Adipocyte (in vitro differentiated cells): ENCODE results near the gene ROBO1.

Experiments used
- DNase-seq: peaks from one replicate; pipeline ENCODE4 v3.0.0-alpha.2; 2015; ENCODE audit warnings: low read depth
- H3K27me3 ChIP-seq: replicated peaks from 2 replicates; pipeline ENCODE4 v1.7.0; 2013; ENCODE audit warnings: mild to moderate bottlenecking, low read length, moderate library complexity; ENCODE audit not compliant: control insufficient read depth, insufficient read depth
- H3K36me3 ChIP-seq: 2 replicates; pipeline ENCODE4 v1.7.0; 2013; ENCODE audit warnings: low read length, mild to moderate bottlenecking, moderate library complexity; ENCODE audit not compliant: control insufficient read depth, insufficient read depth, severe bottlenecking
- H3K4me1 ChIP-seq: 2 replicates; pipeline ENCODE4 v1.7.0; 2013; ENCODE audit warnings: mild to moderate bottlenecking, low read length, moderate library complexity; ENCODE audit not compliant: control insufficient read depth, insufficient read depth
- H3K4me3 ChIP-seq: 2 replicates; pipeline ENCODE4 v1.7.0; 2013; ENCODE audit warnings: mild to moderate bottlenecking, low read length, moderate library complexity
- H3K9ac ChIP-seq: 2 replicates; pipeline ENCODE4 v1.7.0; 2013; ENCODE audit warnings: mild to moderate bottlenecking, low read length, moderate library complexity
- H3K9me3 ChIP-seq: 2 replicates; pipeline ENCODE4 v1.7.0; 2013; ENCODE audit warnings: mild to moderate bottlenecking, low read length, moderate library complexity; ENCODE audit not compliant: control insufficient read depth

ROBO1 gene

DNA sequence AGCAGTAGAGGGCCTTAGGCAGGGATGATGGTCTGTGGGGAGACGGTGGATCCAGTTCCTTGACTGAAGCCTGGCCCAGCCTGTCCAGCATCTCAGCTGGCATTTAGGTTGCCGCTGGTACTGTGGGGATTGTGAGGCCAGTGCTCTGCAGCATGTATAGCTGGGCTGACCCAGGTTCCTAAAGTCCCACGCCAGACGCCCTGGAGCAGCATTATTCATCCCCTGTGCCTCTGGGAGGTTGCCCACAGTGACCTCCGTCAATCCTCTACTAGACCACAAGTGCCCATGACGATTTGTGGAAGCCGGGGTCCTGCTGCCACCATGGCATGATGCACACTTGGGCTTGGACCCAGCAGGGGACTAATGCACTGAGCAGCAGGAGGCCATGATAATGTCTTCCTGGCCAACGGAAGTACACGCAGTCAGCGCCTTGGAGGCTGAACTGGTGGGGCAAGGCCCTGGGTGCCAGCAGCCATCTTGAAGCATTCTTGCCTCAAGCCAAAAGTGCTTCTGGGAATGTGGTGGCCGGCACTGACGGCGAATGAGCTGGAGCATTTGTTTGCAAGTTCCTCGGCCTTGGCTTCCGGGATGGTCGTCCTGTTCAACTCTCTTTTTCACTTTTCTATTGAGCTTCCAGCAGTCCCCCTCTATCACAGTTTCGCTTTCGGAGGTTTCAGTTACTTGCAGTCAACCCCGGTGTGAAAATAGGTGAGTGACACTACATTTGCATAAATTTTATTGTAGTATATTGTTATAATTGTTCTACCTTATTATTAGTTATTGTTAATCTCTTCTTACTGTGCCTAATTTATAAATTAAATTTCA is 949.4 kb downstream of the ROBO1 start:
- Histone ChIP-seq H3K4me1 (peaks cover 1% of the 10 kb centered on the region), H3K4me3 (no peak overlapping the region), H3K9me3 (no peaks in the 10 kb centered on the region), H3K36me3 (no peaks in the 10 kb centered on the region), H3K9ac (no peak overlapping the region), H3K27me3 (no peaks in the 10 kb centered on the region)
- DNase-seq = no peak

DNA sequence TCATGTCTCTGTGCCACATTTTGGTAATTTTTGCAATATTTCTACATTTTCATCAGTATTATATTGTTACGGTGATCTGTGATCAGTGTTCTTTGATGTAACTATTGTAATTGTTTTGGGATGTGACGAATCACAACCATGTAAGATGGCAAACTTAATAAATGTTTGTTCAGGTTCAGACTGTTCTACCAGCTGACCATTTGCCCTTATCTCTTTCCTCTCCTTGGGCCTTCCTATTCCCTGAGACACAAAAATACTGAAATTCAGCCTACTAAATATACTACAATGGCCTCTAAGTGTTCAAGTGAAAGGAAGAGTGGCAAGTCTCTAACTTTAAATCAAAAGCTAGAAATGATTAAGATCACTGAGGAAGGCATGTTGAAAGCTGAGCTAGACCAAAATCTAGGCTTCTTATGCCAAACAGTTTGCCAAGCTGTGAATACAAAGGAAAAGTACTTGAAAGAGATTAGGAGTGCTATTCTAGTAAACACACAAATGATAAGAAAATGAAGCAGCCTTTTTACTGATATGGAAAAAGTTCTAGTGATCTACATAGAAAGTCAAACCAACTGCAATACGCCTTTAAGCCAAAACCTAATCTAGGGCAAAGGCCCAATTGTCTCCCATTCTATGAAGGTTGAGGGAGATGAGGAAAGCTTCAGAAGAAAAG is 952.8 kb downstream of the ROBO1 start:
- no peak overlapping the region for H3K4me3 ChIP-seq
- H3K9me3 ChIP-seq = no peaks in the 10 kb centered on the region
- no peak for DNase-seq
- no peaks in the 10 kb centered on the region for H3K4me1 ChIP-seq
- no peaks in the 10 kb centered on the region for H3K27me3 ChIP-seq
- no peaks in the 10 kb centered on the region for H3K36me3 ChIP-seq
- H3K9ac ChIP-seq = no peak overlapping the region

DNA sequence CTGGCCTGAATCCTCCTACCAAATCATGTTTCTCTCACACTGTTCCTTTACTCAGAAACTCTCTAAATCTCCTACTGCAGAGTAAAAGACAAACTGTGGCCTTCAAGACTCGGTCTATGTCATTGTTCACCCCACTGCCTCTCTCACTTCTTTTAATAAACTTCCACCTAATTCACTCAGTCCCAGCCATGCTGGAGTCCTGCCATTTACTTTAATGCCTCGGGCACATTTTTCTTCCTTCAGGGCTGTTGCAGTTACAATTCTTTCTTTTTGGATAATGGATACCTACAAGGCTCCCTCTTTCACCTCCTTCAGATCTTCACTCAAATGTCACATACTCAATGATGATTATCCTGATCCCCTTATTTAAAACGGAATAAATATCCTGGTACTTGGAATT is 955.6 kb downstream of the ROBO1 start:
- Histone ChIP-seq H3K4me3 (no peak overlapping the region), H3K36me3 (no peaks in the 10 kb centered on the region), H3K9me3 (no peaks in the 10 kb centered on the region), H3K4me1 (no peaks in the 10 kb centered on the region), H3K9ac (no peak overlapping the region), H3K27me3 (no peaks in the 10 kb centered on the region)
- peak; percentile 40 for DNase-seq

DNA sequence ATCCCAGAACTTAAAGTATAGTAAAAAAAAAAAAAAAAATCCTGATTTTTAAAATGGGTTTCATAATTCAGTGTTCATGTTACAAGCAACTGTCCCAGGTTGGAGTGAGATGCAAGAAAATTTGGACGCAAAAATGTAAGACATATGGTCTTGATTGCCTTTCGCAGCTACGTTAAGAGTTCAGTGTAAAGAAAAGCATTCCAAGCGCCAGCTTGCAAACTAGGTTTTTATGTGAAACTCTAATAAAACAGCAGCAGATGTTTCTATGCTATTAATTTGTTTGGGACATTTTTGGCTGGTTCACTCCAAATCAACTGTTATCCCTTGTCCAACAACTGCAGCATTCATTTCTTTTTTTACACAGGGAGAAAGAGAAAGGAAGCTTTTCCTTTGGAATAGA is 957.8 kb downstream of the ROBO1 start:
- no peaks in the 10 kb centered on the region for H3K9me3 ChIP-seq
- DNase-seq = no peak
- no peak overlapping the region for H3K9ac ChIP-seq
- no peaks in the 10 kb centered on the region for H3K36me3 ChIP-seq
- no peak overlapping the region for H3K4me3 ChIP-seq
- no peaks in the 10 kb centered on the region for H3K27me3 ChIP-seq
- H3K4me1 ChIP-seq = peaks cover 5% of the 10 kb centered on the region

DNA sequence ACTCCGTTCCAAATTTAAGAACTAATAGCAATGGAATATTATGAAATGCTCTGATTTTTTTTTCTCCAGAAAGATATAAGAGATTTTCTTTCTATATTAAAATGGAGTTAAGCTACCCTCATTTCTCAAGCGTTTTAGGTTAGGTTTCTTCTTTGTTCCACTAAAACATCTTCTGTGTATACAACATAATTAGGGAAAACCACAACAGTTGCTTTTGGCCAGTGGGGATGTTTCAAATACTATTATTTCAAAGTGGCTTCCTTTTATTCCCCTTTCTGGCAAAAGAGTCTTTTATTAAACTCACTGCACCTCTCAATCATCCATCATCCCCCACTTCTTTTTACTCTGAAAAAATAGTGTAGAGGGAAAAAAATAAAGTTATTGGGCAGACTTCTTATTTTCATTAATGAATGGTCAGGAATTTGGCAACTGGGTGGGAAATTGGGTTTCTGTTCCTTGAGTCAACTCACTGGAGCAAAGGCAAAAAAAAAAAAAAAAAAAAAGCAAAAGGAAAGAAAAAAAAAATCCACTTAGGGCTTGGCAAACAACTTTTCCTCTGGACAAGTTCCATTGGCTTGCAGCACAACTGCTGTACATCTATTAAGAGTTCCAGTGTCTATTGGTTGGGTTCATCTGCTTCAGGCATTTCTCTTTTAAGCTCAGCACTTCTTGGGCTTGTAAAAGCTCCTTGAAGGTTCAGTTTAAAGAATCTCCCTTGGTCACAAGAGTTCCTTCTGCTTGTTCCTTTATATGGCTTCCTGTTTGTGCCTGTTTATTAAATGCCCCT is 963.4 kb downstream of the ROBO1 start:
- H3K9ac ChIP-seq = peak overlapping the region; percentile 71
- no peaks in the 10 kb centered on the region for H3K36me3 ChIP-seq
- DNase-seq = peak; percentile 63
- H3K9me3 ChIP-seq = no peaks in the 10 kb centered on the region
- H3K4me3 ChIP-seq = peak overlapping the region; percentile 74
- H3K27me3 ChIP-seq = no peaks in the 10 kb centered on the region
- H3K4me1 ChIP-seq = peaks cover 30% of the 10 kb centered on the region

DNA sequence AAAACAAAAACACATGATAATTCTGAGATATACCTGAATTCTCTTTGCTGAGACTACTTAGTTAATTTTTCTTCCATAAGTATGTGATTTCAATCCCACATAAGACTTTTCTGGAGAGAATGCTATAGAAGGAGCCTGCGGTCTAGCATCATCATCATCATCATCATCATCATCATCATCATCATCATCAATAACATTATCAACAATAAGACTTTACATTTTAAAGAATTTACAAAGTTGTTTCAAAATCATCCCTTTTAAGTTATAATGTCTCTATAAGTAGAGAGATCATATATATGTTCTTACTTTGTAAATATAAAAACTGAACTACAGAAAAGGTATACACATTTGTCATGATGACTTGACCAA is 965.3 kb downstream of the ROBO1 start:
- Histone ChIP-seq H3K27me3 (no peaks in the 10 kb centered on the region), H3K4me3 (no peak overlapping the region), H3K9me3 (no peaks in the 10 kb centered on the region), H3K9ac (no peak overlapping the region), H3K4me1 (peaks cover 30% of the 10 kb centered on the region), H3K36me3 (no peaks in the 10 kb centered on the region)
- no peak for DNase-seq

DNA sequence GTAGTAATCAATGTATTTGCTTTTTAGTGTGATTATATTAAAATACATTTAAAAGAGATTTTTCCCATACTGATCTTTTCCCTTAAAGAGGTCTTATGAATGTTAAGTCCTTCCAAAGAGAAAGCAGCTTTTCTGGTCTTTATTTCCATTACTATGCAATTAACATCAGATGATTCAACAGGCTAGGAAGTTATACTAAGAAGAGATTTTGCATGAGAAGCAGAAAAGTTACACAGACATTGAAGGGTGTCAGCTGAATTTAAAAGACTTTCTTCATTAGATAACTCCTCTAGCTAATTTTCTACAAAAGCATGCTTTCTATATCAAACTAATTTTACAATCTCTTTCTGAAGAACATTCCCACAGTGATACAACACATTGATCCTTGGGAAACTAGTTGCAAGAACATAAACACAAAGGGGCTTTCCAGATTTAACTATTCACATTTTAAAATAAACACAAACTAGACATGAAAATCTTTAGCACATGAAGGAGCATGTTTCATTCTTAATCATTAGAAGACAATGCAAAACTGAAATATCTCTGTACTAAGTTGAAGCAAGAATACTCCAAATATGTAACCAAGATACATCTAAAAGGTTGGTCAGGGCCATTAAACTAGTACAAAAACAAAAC is 965.8 kb downstream of the ROBO1 start:
- Histone ChIP-seq H3K9ac (peak overlapping the region; percentile 1), H3K36me3 (no peaks in the 10 kb centered on the region), H3K27me3 (no peaks in the 10 kb centered on the region), H3K4me3 (no peak overlapping the region), H3K4me1 (peaks cover 35% of the 10 kb centered on the region), H3K9me3 (no peaks in the 10 kb centered on the region)
- DNase-seq = no peak

DNA sequence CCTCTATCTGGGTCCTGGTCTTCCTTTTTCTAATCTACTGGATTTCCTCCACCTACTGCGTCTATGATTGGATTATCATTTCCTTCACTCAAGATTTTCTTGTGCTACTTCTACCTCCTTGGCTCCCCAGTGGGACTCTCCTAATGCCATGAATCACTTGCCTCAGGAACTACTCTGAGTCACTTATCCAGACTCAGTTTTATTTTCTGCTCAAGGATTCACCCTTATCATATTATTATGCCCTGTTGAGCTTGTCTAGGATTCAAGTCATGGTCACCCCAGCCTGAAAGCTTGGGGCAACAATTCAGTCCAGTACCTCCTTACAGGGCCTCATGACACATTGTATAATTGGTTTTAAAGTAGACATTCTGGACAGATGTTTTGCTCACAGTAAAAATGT is 968.1 kb downstream of the ROBO1 start:
- Histone ChIP-seq H3K36me3 (no peaks in the 10 kb centered on the region), H3K27me3 (no peaks in the 10 kb centered on the region), H3K9me3 (no peaks in the 10 kb centered on the region), H3K4me1 (peaks cover 33% of the 10 kb centered on the region), H3K9ac (no peak overlapping the region), H3K4me3 (no peak overlapping the region)
- DNase-seq = no peak

DNA sequence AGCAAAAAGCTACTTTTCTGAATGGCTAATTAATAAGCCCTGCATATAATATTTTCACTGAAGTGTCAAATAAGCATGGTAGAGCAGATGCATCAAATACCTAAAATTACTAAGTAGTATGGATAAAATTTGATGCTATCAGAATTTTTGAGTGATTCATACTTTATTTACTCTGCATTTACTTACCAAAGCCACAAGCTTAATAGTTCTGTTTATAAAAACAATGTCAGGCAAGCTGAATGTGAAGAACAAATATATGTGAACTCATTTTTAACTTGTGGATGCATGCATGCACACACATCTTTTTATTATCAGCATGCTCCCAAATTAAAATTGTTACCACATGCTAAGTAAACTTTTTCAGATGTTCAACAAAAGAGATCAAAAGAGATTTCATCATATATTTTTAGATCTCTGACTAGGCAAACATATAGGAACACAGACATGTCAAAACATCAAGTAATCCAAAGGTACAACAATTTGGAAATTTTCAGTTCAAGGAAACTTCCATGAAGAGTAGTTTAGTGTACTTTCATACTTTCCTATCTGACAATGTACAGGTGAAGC is 969.4 kb downstream of the ROBO1 start:
- no peak overlapping the region for H3K9ac ChIP-seq
- H3K4me1 ChIP-seq = peaks cover 21% of the 10 kb centered on the region
- DNase-seq = peak; percentile 49
- no peaks in the 10 kb centered on the region for H3K27me3 ChIP-seq
- no peaks in the 10 kb centered on the region for H3K9me3 ChIP-seq
- no peaks in the 10 kb centered on the region for H3K36me3 ChIP-seq
- no peak overlapping the region for H3K4me3 ChIP-seq

DNA sequence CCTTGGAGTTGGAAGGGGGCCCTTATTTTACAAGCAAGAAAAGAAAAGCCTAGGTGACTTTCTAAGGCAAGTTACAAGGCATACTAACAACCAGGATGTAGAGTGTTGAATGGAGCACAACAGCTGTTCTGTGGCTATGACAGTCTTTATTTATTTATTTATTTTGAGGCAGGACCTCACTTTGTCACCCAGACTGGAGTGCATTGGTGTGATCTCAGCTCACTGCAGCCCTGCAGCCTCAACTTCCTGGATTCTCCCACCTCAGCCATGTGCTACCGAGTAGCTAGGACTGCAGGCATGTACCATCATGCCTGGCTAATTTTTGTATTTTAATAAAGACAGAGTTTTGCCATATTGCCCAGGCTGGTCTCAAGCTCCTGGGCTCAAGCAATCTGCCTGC is 973.4 kb downstream of the ROBO1 start:
- H3K4me1 ChIP-seq = peaks cover 11% of the 10 kb centered on the region

DNA sequence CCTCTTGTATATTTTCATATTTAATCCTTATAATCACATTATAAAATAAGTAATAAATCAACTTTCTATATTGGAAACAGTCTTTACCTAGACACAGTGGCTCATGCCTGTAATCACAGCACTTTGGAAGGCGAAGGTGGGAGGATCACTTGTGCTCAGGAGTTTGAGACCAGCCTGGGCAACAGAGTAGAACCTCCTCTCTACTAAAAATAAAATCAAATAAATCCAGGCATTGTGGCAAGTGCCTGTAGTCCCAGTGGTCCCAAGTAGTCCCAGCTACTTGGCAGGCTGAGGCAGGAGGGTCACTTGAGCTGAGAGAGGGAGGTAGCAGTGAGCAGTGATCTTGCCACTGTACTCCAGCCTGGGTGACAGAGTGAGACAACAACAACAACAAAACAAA is 975.1 kb downstream of the ROBO1 start:
- Histone ChIP-seq H3K4me3 (no peak overlapping the region), H3K9ac (no peak overlapping the region), H3K27me3 (no peaks in the 10 kb centered on the region), H3K9me3 (no peaks in the 10 kb centered on the region), H3K4me1 (peaks cover 11% of the 10 kb centered on the region), H3K36me3 (no peaks in the 10 kb centered on the region)
- DNase-seq = no peak

More for the DNA sequence above, 973.4 kb downstream of the ROBO1 start:
- H3K4me3 ChIP-seq = no peak overlapping the region
- H3K27me3 ChIP-seq = no peaks in the 10 kb centered on the region
- no peak overlapping the region for H3K9ac ChIP-seq
- DNase-seq = no peak
- no peaks in the 10 kb centered on the region for H3K36me3 ChIP-seq
- H3K9me3 ChIP-seq = no peaks in the 10 kb centered on the region
